Stomach (tissue), 9 donors: ENCODE data around the gene MT1A. TPM values are rescaled to one million over a fixed set of nuclear protein-coding genes. Genes with fewer than 3 reads are reported as not detected.

Experiments
- DNase-seq, 2 donors: peaks; one replicate each; pipeline versions ENCODE4 v3.0.0 to v3.0.0-alpha.2; 2013 to 2019
- H3K27ac ChIP-seq, 5 donors: fragments of 200-600 bp in 4 of 5; sonication (generic) in 4 of 5; one replicate each; pipeline ENCODE4 v1.5.1; 2013 to 2019; ENCODE audit warnings: mild to moderate bottlenecking in 1 of 5, moderate library complexity in 1 of 5
- H3K27me3 ChIP-seq, 3 donors: fragments of 200-600 bp; sonication (generic); one replicate each; pipeline ENCODE4 v1.5.1; 2017 to 2019; ENCODE audit warnings: mixed run types in 1 of 3
- H3K36me3 ChIP-seq, 4 donors: fragments of 200-600 bp; sonication (generic); 1 replicate in 3 of 4; 2 replicates in 1 of 4; pipeline ENCODE4 v1.5.1; 2016 to 2019
- H3K4me1 ChIP-seq, 4 donors: fragments of 200-600 bp; sonication (generic); one replicate each; pipeline ENCODE4 v1.5.1; 2016 to 2019
- H3K4me3 ChIP-seq, 4 donors: fragments of 200-600 bp; sonication (generic) in 3 of 4; one replicate each; pipeline ENCODE4 v1.5.1; 2016 to 2019; ENCODE audit warnings: mild to moderate bottlenecking in 1 of 4
- H3K9me3 ChIP-seq, 4 donors: fragments of 200-600 bp; sonication (generic); one replicate each; pipeline ENCODE4 v1.5.1; 2016 to 2019
- CTCF ChIP-seq, 7 experiments: fragments of 450-650 bp in 4 of 7; fragments of 200-600 bp in 3 of 7; sonication (generic) in 3 of 7; IDR thresholded peaks; one replicate each; pipeline ENCODE4 v1.5.1; 2016 to 2019; ENCODE audit warnings: antibody characterized with exemption in 7 of 7, control low read depth in 2 of 7, mild to moderate bottlenecking in 1 of 7
- EP300 ChIP-seq: sonication (generic); formaldehyde crosslinking; IDR thresholded peaks from one replicate; pipeline ENCODE4 v1.6.1; 2017; ENCODE audit warnings: antibody characterized with exemption
- POLR2A ChIP-seq, 4 donors: fragments of 450-650 bp; IDR thresholded peaks; one replicate each; pipeline ENCODE4 v1.6.1; 2016; ENCODE audit warnings: antibody characterized with exemption in 4 of 4, control low read depth in 2 of 4, mild to moderate bottlenecking in 1 of 4, moderate library complexity in 1 of 4
- POLR2AphosphoS5 ChIP-seq, 3 donors: sonication (generic); formaldehyde crosslinking; IDR thresholded peaks; one replicate each; pipeline ENCODE4 v1.6.1; 2016; ENCODE audit warnings: antibody characterized with exemption in 3 of 3
- WGBS, 5 donors: extraction: QIAGEN DNeasy Blood & Tissue Kit in 3 of 5; methylation state at CpG; one replicate each; pipeline versions ENCODE4 v1.1.5 to v1.1.7; 2013 to 2018; 5-methylcytosine and 5-hydroxymethylcytosine counted together
- intact Hi-C: fragments of 100-400 bp; cut with DNase I; formaldehyde crosslinking; loops from one replicate; pipeline ENCODE4 v1.15.1; 2023; ENCODE audit warnings: low total_unique reads
- polyA plus RNA-seq, 3 donors: library from polyadenylated mRNA; stranded (reverse); fragments of 200-250 nt; gene quantifications; one replicate each; pipeline ENCODE4 v1.2.3, GENCODE V29; 2013
- total RNA-seq, 5 donors: library from RNA; depleted of rRNA; stranded (reverse); fragments of >200 nt; gene quantifications; one replicate each; pipeline versions ENCODE4 v1.1.0 to v1.2.3, GENCODE V29; 2014 to 2016
- donor health status: healthy with polysubstance abuse.
- donor health status: Bipolar disorder and iron deficiency.
- donor health status: healthy.

Gene MT1A
- total and polyA plus RNA-seq, 8 donors: 3.3 to 185 (median 56.7) TPM; not detected in 1

- intact Hi-C loops: no loop called here
- peaks cover 35 to 69% (median 52%) of the 10 kb centered on the region in 4 donors for H3K4me1 ChIP-seq
- H3K4me3 ChIP-seq: peak overlapping the region in 3 of 4 donors; percentile 58 to 78 (median 65)
- H3K36me3 ChIP-seq: no peaks in the 10 kb centered on the region
- H3K27me3 ChIP-seq: no peaks in the 10 kb centered on the region
- peak overlapping the region; percentile 85 to 96 (median 92) for H3K27ac ChIP-seq
- 11 to 47% (median 34%) methylated on average over 2 of the region's 2 CpGs for WGBS, 5 donors
- TF ChIP-seq POLR2AphosphoS5 (IDR thresholded peaks at IDR 0.05) (no peak), EP300 (no peak), POLR2A (IDR thresholded peaks at IDR 0.05) (no peak), CTCF (IDR thresholded peaks at IDR 0.05) (no peak)
- peak in 1 of 2 donors; percentile 41 for DNase-seq
- no peaks in the 10 kb centered on the region for H3K9me3 ChIP-seq
These were observed 27.8 kb upstream of the MT1A start for GRCh38 chr16:56610609-56611111.

- H3K9me3 ChIP-seq: no peaks in the 10 kb centered on the region
- WGBS, 5 donors: 54 to 73% (median 59%) methylated on average over 2 of the region's 2 CpGs
- no peaks in the 10 kb centered on the region for H3K27me3 ChIP-seq
- DNase-seq: peak; percentile 26 to 69
- H3K27ac ChIP-seq: peak overlapping the region; percentile 66 to 96 (median 92)
- peaks cover 35 to 67% (median 50%) of the 10 kb centered on the region in 4 donors for H3K4me1 ChIP-seq
- intact Hi-C loops: no loop called here
- H3K36me3 ChIP-seq: no peaks in the 10 kb centered on the region
- no peak overlapping the region for H3K4me3 ChIP-seq
- TF ChIP-seq POLR2AphosphoS5 (IDR thresholded peaks at IDR 0.05): peak; percentile 5 to 58 (median 8)
- TF ChIP-seq EP300: no peak
These were observed 27.1 kb upstream of the MT1A start for GRCh38 chr16:56611281-56611833.

DNA sequence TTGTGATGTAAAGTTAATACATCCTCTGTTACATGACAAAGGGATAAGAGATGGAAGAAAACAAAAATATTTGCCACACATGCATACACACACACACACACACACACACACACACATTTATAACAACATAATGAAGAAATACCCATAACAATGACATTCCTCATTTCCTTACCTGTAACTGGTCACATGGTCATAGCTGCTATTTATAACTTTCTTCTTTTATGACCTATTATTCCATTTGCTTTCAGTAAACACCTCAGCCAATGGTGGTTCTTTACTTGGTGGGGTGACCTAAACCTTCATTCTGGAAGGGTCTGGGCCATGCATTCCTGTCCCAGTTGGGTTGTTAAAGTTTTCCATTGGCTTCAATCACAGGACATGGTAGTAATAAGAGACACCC lies 24.8 kb upstream of the MT1A start:
- no peaks in the 10 kb centered on the region for H3K36me3 ChIP-seq
- DNase-seq: no peak
- peaks cover 35 to 69% (median 49%) of the 10 kb centered on the region in 4 donors for H3K4me1 ChIP-seq
- intact Hi-C loops: no loop called here
- no peak overlapping the region for H3K27ac ChIP-seq
- TF ChIP-seq EP300 (no peak), POLR2A (IDR thresholded peaks at IDR 0.05) (no peak), CTCF (IDR thresholded peaks at IDR 0.05) (no peak), POLR2AphosphoS5 (IDR thresholded peaks at IDR 0.05) (no peak)
- H3K4me3 ChIP-seq: no peak overlapping the region
- no peaks in the 10 kb centered on the region for H3K9me3 ChIP-seq
- H3K27me3 ChIP-seq: peaks cover 0 to 17% (median 0%) of the 10 kb centered on the region in 3 donors

DNA sequence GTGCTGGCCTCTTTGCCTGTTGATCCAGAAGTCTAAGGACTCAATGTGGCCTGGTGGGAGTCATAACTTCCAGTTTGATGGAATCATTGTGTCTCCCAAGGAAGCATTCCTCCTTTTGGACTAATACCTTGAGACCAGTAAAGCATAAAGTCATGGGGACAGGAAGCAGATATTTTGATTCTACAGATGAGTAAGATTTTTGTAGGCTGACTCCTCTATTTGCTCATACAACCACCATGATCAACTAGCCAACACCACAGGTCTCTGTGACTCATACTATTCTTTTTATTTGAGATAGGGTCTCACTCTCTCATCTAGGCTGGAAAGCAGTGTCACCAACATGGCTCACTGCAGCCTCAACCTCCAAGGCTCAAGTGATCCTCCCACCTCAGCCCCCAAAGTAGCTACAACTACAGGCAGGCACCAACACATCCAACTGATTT lies 23.9 kb upstream of the MT1A start:
- Histone ChIP-seq H3K9me3 (no peaks in the 10 kb centered on the region), H3K27ac (no peak overlapping the region), H3K4me1 (peaks cover 30 to 60% (median 43%) of the 10 kb centered on the region in 4 donors), H3K27me3 (peaks cover 0 to 17% (median 0%) of the 10 kb centered on the region in 3 donors), H3K4me3 (no peak overlapping the region), H3K36me3 (no peaks in the 10 kb centered on the region)
- no peak for DNase-seq
- intact Hi-C loops: no loop called here
- no peak for TF ChIP-seq POLR2AphosphoS5 (IDR thresholded peaks at IDR 0.05)
- TF ChIP-seq EP300: no peak
- TF ChIP-seq CTCF (IDR thresholded peaks at IDR 0.05): no peak
- no peak for TF ChIP-seq POLR2A (IDR thresholded peaks at IDR 0.05)

DNA sequence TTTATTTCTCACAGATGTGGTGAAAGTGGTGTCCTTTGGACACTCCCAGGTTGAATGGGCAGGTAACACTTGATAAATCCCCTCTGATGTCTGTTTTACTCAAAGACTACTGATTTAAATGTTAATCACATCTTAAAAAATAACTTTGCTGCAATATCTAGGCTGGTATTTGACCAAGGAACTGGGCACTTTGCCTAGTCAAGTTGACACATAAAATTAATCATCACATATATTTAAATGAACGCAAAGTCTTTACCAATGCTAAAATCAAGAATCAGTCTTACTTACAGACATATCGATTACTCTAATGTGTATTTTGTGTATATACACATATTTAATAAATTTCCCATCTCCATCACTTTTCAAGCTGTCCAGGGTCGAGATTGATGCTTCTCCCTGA lies 23.1 kb upstream of the MT1A start:
- 30 to 59% (median 36%) methylated on average over 3 of the region's 3 CpGs for WGBS, 5 donors
- DNase-seq: no peak
- intact Hi-C loops: no loop called here

More for the DNA sequence above, 23.1 kb upstream of the MT1A start:
- TF ChIP-seq CTCF (IDR thresholded peaks at IDR 0.05) (no peak), EP300 (no peak), POLR2AphosphoS5 (IDR thresholded peaks at IDR 0.05) (no peak), POLR2A (IDR thresholded peaks at IDR 0.05) (no peak)
- H3K4me3 ChIP-seq: no peak overlapping the region
- H3K36me3 ChIP-seq: no peaks in the 10 kb centered on the region
- H3K9me3 ChIP-seq: no peaks in the 10 kb centered on the region
- H3K27ac ChIP-seq: no peak overlapping the region
- peaks cover 0 to 17% (median 0%) of the 10 kb centered on the region in 3 donors for H3K27me3 ChIP-seq
- H3K4me1 ChIP-seq: peaks cover 26 to 52% (median 35%) of the 10 kb centered on the region in 4 donors
